HPDE6-E6E7 (cell line): Measurements from ENCODE around the gene MEF2C.
"Not testable (repeated sequence)": the region's sequence is repeated elsewhere in the genome, so short reads cannot be mapped to it uniquely, and the experiment has no call there.

Experiments used
- DNase-seq: peaks from one replicate; pipeline ENCODE4 v3.0.0; 2011; ENCODE audit warnings: missing footprints; ENCODE audit errors: extremely low spot score

The MEF2C gene

GRCh38 chr5:88883059-88883835 lies at the start of gene MEF2C:
Gene MEF2C, minus strand, starts transcription at chr5:88883184. Its CDS starts 59,396 bp downstream, at chr5:88823788.
- DNase-seq: no peak

- no peak for DNase-seq
Measured at GRCh38 chr5:88932541-88932940, 49.6 kb upstream of the MEF2C start.

GRCh38 chr5:88930335-88930734 lies 47.4 kb upstream of the MEF2C start:
- DNase-seq: no peak

- DNase-seq: no peak
Measured at GRCh38 chr5:88929385-88929784, 46.4 kb upstream of the MEF2C start.

GRCh38 chr5:88926774-88927173 lies 43.8 kb upstream of the MEF2C start:
- DNase-seq: no peak

GRCh38 chr5:88925692-88926490 lies 42.9 kb upstream of the MEF2C start:
- no peak for DNase-seq

- no peak for DNase-seq
Measured at GRCh38 chr5:88924330-88924657, 41.3 kb upstream of the MEF2C start.

GRCh38 chr5:88923623-88924329 lies 40.8 kb upstream of the MEF2C start:
- DNase-seq: no peak

- not testable (repeated sequence) for DNase-seq
Measured at GRCh38 chr5:88912743-88913142, 29.8 kb upstream of the MEF2C start.

GRCh38 chr5:88911059-88911572 lies 28.1 kb upstream of the MEF2C start:
- not testable (repeated sequence) for DNase-seq

- not testable (repeated sequence) for DNase-seq
Measured at GRCh38 chr5:88904478-88904877, 21.5 kb upstream of the MEF2C start.

GRCh38 chr5:88903966-88904365 lies 21.0 kb upstream of the MEF2C start:
- DNase-seq: not testable (repeated sequence)

- DNase-seq: not testable (repeated sequence)
Measured at GRCh38 chr5:88901077-88901476, 18.1 kb upstream of the MEF2C start.

GRCh38 chr5:88899096-88899737 lies 16.2 kb upstream of the MEF2C start:
- no peak for DNase-seq

GRCh38 chr5:88897748-88898147 lies 14.8 kb upstream of the MEF2C start:
- DNase-seq: no peak

- DNase-seq: no peak
Measured at GRCh38 chr5:88895681-88896501, 12.9 kb upstream of the MEF2C start.

- no peak for DNase-seq
Measured at GRCh38 chr5:88892669-88893068, 9.7 kb upstream of the MEF2C start.

- DNase-seq: no peak
Measured at GRCh38 chr5:88890070-88890781, 7.2 kb upstream of the MEF2C start.

GRCh38 chr5:88889189-88890069 lies 6.4 kb upstream of the MEF2C start:
- DNase-seq: no peak
